HEK293 (cell line): Measurements from ENCODE around the gene BCAS3.

ENCODE experiments used
- CTCF ChIA-PET: fragments of 350-600 bp; formaldehyde crosslinking; extraction: SDS; loops from one replicate; lab custom pipeline; 2021; ENCODE audit warnings: antibody characterized with exemption; lab: Yijun Ruan, JAX
- POLR2A ChIA-PET: fragments of 300-600 bp; formaldehyde crosslinking; extraction: SDS; loops from one replicate; lab custom pipeline; 2020; ENCODE audit warnings: antibody characterized with exemption, inconsistent platforms; lab: Yijun Ruan, JAX
- H3K27ac ChIP-seq: fragments of 200-500 bp; sonication (Bioruptor generic); 2 replicates; pipeline ENCODE4 v1.5.1; 2014; ENCODE audit warnings: low read depth, low read length, control low read depth, inconsistent platforms; ENCODE audit errors: extremely low read depth
- H3K36me3 ChIP-seq, 2 experiments: fragments of 200-500 bp in 1 of 2; sonication (Bioruptor generic) in 1 of 2; 1 replicate in 1 of 2; 2 replicates in 1 of 2; pipeline ENCODE4 v1.5.1; 2014 to 2017; ENCODE audit warnings: inconsistent platforms in 2 of 2, low read length in 2 of 2; ENCODE audit not compliant: control insufficient read depth in 2 of 2, insufficient read depth in 1 of 2
- H3K4me1 ChIP-seq: fragments of 200-500 bp; sonication (Bioruptor generic); 2 replicates; pipeline ENCODE4 v1.5.1; 2014; ENCODE audit warnings: mild to moderate bottlenecking, low read length, inconsistent platforms; ENCODE audit not compliant: control insufficient read depth, insufficient read depth
- H3K4me3 ChIP-seq: 2 replicates; pipeline ENCODE4 v1.5.1; 2011; ENCODE audit warnings: low read depth, mild to moderate bottlenecking, control low read depth, low read length, moderate library complexity
- H3K9me3 ChIP-seq: fragments of 200-500 bp; sonication (Bioruptor generic); 2 replicates; pipeline ENCODE4 v1.5.1; 2014; ENCODE audit warnings: low read depth, low read length, inconsistent platforms; ENCODE audit not compliant: control insufficient read depth, insufficient read depth
- HOXA7 ChIP-seq: sonication (generic); formaldehyde crosslinking; IDR thresholded peaks from 2 replicates; pipeline ENCODE4 v1.8.1; 2022; ENCODE audit warnings: missing genetic modification reagents, borderline replicate concordance
- KLF7 ChIP-seq: fragments of 450-650 bp; formaldehyde crosslinking; IDR thresholded peaks from 2 replicates; pipeline ENCODE4 v1.5.1; 2016; ENCODE audit warnings: missing biosample characterization, missing genetic modification characterization, borderline replicate concordance
- MYNN ChIP-seq: fragments of 450-650 bp; formaldehyde crosslinking; IDR thresholded peaks from 2 replicates; pipeline ENCODE4 v1.5.1; 2016; ENCODE audit warnings: missing biosample characterization, missing genetic modification characterization, borderline replicate concordance
- RBAK ChIP-seq: fragments of 450-650 bp; formaldehyde crosslinking; IDR thresholded peaks from 2 replicates; pipeline ENCODE4 v1.5.1; 2016; ENCODE audit warnings: missing biosample characterization, missing genetic modification characterization
- SCRT2 ChIP-seq: fragments of 450-650 bp; formaldehyde crosslinking; IDR thresholded peaks from 2 replicates; pipeline ENCODE4 v1.5.1; 2016; ENCODE audit warnings: missing biosample characterization, missing genetic modification characterization
- SP3 ChIP-seq: fragments of 450-650 bp; formaldehyde crosslinking; IDR thresholded peaks from 2 replicates; pipeline ENCODE4 v1.5.1; 2016; ENCODE audit warnings: missing biosample characterization, missing genetic modification characterization
- SP7 ChIP-seq: fragments of 450-650 bp; formaldehyde crosslinking; IDR thresholded peaks from 2 replicates; pipeline ENCODE4 v1.5.1; 2016; ENCODE audit warnings: missing biosample characterization, missing genetic modification characterization
- YY2 ChIP-seq: fragments of 450-650 bp; formaldehyde crosslinking; IDR thresholded peaks from 2 replicates; pipeline ENCODE4 v1.5.1; 2016; ENCODE audit warnings: missing biosample characterization, missing genetic modification characterization
- ZNF184 ChIP-seq: fragments of 450-650 bp; IDR thresholded peaks from 2 replicates; pipeline ENCODE4 v1.5.1; 2018; ENCODE audit warnings: missing biosample characterization, mild to moderate bottlenecking, missing genetic modification characterization
- ZNF341 ChIP-seq: fragments of 450-650 bp; formaldehyde crosslinking; IDR thresholded peaks from 2 replicates; pipeline ENCODE4; 2016; ENCODE audit warnings: low read depth, missing biosample characterization, missing genetic modification characterization
- ZNF48 ChIP-seq: fragments of 450-650 bp; formaldehyde crosslinking; IDR thresholded peaks from 2 replicates; pipeline ENCODE4 v1.5.1; 2016; ENCODE audit warnings: missing biosample characterization, missing genetic modification characterization
- ZNF501 ChIP-seq: fragments of 450-650 bp; formaldehyde crosslinking; IDR thresholded peaks from 2 replicates; pipeline ENCODE4 v1.5.1; 2016; ENCODE audit warnings: missing biosample characterization, missing genetic modification characterization
- ZNF670 ChIP-seq: fragments of 450-650 bp; formaldehyde crosslinking; IDR thresholded peaks from 2 replicates; pipeline ENCODE4 v1.5.1; 2016; ENCODE audit warnings: missing biosample characterization, missing genetic modification characterization, low read depth
- ZNF76 ChIP-seq: fragments of 450-650 bp; formaldehyde crosslinking; IDR thresholded peaks from 2 replicates; pipeline ENCODE4; 2016; ENCODE audit warnings: low read depth, missing biosample characterization, missing genetic modification characterization, borderline replicate concordance
- ZNF785 ChIP-seq: fragments of 450-650 bp; formaldehyde crosslinking; IDR thresholded peaks from 2 replicates; pipeline ENCODE4 v1.5.1; 2016; ENCODE audit warnings: missing biosample characterization, missing genetic modification characterization
- ZXDB ChIP-seq: fragments of 450-650 bp; formaldehyde crosslinking; IDR thresholded peaks from 2 replicates; pipeline ENCODE4 v1.5.1; 2016; ENCODE audit warnings: missing biosample characterization, missing genetic modification characterization
- TF ChIP-seq, protein P1 (sequence below): fragments of 450-650 bp; formaldehyde crosslinking; IDR thresholded peaks from 2 replicates; pipeline ENCODE4 v1.5.1; 2016; ENCODE audit warnings: missing biosample characterization, missing genetic modification characterization, low read depth
- TF ChIP-seq, protein P2 (sequence below): fragments of 450-650 bp; formaldehyde crosslinking; IDR thresholded peaks from 2 replicates; pipeline ENCODE4 v1.5.1; 2017; ENCODE audit warnings: missing biosample characterization, missing genetic modification characterization
- TF ChIP-seq, protein P3 (sequence below): fragments of 450-650 bp; formaldehyde crosslinking; IDR thresholded peaks from 2 replicates; pipeline ENCODE4 v1.5.1; 2017; ENCODE audit warnings: missing biosample characterization, mild to moderate bottlenecking, missing genetic modification characterization, moderate library complexity
- TF ChIP-seq, protein P4 (sequence below): fragments of 450-650 bp; formaldehyde crosslinking; IDR thresholded peaks from 2 replicates; pipeline ENCODE4 v1.5.1; 2016; ENCODE audit warnings: missing biosample characterization, missing genetic modification characterization, low read depth
- TF ChIP-seq, protein P5 (sequence below): fragments of 450-650 bp; formaldehyde crosslinking; optimal IDR thresholded peaks from 2 replicates; pipeline ENCODE3; 2016; ENCODE audit warnings: missing biosample characterization, mild to moderate bottlenecking, missing genetic modification characterization
- TF ChIP-seq, protein P6 (sequence below): fragments of 450-650 bp; formaldehyde crosslinking; IDR thresholded peaks from 2 replicates; pipeline ENCODE4 v1.5.1; 2016; ENCODE audit warnings: missing biosample characterization, missing genetic modification characterization

BCAS3 gene

DNA sequence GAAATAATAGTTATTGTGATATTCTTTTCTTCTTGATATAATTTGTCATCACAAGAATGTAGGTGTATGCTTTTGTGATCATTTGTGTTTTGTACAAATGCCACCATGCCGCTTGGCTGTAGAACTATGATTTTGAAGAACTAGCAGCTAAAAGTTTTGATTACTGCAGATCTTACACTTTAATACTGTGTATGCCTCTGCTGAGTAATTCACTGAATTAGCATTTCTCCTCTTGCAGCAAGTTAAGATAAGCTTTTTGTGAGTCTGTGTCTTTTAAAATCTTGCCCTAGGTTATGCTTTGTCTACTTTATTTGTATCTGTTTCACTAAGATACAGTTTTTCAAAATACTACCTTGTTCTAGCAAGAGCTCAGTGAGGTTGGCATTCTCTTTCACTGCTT lies 395.5 kb downstream of the BCAS3 start:
- TF ChIP-seq SP3 (tag by site-specific recombination) = no peak
- TF ChIP-seq, protein P1, sequence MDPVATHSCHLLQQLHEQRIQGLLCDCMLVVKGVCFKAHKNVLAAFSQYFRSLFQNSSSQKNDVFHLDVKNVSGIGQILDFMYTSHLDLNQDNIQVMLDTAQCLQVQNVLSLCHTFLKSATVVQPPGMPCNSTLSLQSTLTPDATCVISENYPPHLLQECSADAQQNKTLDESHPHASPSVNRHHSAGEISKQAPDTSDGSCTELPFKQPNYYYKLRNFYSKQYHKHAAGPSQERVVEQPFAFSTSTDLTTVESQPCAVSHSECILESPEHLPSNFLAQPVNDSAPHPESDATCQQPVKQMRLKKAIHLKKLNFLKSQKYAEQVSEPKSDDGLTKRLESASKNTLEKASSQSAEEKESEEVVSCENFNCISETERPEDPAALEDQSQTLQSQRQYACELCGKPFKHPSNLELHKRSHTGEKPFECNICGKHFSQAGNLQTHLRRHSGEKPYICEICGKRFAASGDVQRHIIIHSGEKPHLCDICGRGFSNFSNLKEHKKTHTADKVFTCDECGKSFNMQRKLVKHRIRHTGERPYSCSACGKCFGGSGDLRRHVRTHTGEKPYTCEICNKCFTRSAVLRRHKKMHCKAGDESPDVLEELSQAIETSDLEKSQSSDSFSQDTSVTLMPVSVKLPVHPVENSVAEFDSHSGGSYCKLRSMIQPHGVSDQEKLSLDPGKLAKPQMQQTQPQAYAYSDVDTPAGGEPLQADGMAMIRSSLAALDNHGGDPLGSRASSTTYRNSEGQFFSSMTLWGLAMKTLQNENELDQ (tag by site-specific recombination) = no peak
- TF ChIP-seq ZNF501 = no peak
- TF ChIP-seq ZNF48 = no peak
- TF ChIP-seq HOXA7 (CRISPR knock-in tag) = no peak
- no peak for TF ChIP-seq ZNF184 (tag by site-specific recombination)
- TF ChIP-seq, protein P2, sequence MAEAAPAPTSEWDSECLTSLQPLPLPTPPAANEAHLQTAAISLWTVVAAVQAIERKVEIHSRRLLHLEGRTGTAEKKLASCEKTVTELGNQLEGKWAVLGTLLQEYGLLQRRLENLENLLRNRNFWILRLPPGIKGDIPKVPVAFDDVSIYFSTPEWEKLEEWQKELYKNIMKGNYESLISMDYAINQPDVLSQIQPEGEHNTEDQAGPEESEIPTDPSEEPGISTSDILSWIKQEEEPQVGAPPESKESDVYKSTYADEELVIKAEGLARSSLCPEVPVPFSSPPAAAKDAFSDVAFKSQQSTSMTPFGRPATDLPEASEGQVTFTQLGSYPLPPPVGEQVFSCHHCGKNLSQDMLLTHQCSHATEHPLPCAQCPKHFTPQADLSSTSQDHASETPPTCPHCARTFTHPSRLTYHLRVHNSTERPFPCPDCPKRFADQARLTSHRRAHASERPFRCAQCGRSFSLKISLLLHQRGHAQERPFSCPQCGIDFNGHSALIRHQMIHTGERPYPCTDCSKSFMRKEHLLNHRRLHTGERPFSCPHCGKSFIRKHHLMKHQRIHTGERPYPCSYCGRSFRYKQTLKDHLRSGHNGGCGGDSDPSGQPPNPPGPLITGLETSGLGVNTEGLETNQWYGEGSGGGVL (tag by site-specific recombination) = no peak
- no peak for TF ChIP-seq ZNF785
- TF ChIP-seq ZNF341 (tag by site-specific recombination) = no peak
- no peak for TF ChIP-seq ZXDB (tag by site-specific recombination)
- no peak for TF ChIP-seq SCRT2 (tag by site-specific recombination)
- TF ChIP-seq YY2 = no peak
- TF ChIP-seq KLF7 (tag by site-specific recombination) = no peak
- TF ChIP-seq RBAK (tag by site-specific recombination) = no peak
- no peak for TF ChIP-seq ZNF670 (tag by site-specific recombination)
- TF ChIP-seq, protein P3, sequence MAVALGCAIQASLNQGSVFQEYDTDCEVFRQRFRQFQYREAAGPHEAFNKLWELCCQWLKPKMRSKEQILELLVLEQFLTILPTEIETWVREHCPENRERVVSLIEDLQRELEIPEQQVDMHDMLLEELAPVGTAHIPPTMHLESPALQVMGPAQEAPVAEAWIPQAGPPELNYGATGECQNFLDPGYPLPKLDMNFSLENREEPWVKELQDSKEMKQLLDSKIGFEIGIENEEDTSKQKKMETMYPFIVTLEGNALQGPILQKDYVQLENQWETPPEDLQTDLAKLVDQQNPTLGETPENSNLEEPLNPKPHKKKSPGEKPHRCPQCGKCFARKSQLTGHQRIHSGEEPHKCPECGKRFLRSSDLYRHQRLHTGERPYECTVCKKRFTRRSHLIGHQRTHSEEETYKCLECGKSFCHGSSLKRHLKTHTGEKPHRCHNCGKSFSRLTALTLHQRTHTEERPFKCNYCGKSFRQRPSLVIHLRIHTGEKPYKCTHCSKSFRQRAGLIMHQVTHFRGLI (tag by site-specific recombination) = no peak
- Histone ChIP-seq H3K9me3 (no peaks in the 10 kb centered on the region), H3K27ac (no peak overlapping the region), H3K36me3 (peaks cover 0 to 4% of the 10 kb centered on the region in 2 experiments; a peak in 1 of 3 replicates), H3K4me1 (peaks cover 3% of the 10 kb centered on the region), H3K4me3 (no peak overlapping the region)
- ChIA-PET POLR2A (no interaction called here), CTCF (interaction anchor here (0.6 to 1.0 kb wide), 5 partner anchors 9 to 339 kb away, joined by 3 to 4 read pairs (median 3); no protein-coding TSS in a partner anchor)

DNA sequence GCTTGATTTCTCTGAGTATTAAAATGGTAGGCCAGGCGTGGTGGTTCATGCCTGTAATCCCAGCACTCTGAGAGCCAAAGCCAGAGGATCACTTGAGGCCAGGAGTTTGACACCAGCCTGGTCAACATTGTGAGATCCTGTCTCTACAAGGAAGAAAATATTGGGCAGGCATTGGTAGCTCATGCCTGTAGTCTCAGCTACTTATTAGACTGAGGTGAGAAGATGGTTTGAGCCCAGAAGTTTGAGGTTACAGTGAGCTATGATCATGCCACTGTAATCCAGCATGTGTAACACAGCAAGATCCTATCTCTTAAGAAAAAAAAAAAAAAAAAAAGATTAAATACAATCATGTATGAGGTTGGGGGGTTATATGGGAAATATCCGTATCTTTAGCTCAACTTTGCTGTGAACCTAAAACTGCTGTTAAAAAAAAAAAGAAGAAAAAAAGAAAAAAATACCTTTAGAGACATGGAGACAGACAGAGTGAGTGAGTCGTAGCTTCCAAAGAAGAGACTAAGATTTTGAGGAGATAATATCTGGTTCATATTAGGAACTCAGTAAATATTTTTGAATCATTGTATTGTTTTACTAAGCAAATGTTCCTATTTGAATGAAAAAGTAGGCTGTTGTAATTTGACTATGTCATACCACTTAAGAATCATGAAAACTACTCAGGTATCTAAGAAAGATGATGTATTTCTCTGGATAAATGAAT lies 396.3 kb downstream of the BCAS3 start:
- TF ChIP-seq ZNF76 (tag by site-specific recombination) (no peak), MYNN (tag by site-specific recombination) (no peak), SP7 (tag by site-specific recombination) (no peak), ZNF670 (tag by site-specific recombination) (no peak)
- TF ChIP-seq, protein P4, sequence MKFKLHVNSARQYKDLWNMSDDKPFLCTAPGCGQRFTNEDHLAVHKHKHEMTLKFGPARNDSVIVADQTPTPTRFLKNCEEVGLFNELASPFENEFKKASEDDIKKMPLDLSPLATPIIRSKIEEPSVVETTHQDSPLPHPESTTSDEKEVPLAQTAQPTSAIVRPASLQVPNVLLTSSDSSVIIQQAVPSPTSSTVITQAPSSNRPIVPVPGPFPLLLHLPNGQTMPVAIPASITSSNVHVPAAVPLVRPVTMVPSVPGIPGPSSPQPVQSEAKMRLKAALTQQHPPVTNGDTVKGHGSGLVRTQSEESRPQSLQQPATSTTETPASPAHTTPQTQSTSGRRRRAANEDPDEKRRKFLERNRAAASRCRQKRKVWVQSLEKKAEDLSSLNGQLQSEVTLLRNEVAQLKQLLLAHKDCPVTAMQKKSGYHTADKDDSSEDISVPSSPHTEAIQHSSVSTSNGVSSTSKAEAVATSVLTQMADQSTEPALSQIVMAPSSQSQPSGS (tag by site-specific recombination) = no peak
- TF ChIP-seq, protein P5, sequence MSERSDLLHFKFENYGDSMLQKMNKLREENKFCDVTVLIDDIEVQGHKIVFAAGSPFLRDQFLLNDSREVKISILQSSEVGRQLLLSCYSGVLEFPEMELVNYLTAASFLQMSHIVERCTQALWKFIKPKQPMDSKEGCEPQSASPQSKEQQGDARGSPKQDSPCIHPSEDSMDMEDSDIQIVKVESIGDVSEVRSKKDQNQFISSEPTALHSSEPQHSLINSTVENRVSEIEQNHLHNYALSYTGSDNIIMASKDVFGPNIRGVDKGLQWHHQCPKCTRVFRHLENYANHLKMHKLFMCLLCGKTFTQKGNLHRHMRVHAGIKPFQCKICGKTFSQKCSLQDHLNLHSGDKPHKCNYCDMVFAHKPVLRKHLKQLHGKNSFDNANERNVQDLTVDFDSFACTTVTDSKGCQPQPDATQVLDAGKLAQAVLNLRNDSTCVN (tag by site-specific recombination) = no peak
- TF ChIP-seq, protein P6, sequence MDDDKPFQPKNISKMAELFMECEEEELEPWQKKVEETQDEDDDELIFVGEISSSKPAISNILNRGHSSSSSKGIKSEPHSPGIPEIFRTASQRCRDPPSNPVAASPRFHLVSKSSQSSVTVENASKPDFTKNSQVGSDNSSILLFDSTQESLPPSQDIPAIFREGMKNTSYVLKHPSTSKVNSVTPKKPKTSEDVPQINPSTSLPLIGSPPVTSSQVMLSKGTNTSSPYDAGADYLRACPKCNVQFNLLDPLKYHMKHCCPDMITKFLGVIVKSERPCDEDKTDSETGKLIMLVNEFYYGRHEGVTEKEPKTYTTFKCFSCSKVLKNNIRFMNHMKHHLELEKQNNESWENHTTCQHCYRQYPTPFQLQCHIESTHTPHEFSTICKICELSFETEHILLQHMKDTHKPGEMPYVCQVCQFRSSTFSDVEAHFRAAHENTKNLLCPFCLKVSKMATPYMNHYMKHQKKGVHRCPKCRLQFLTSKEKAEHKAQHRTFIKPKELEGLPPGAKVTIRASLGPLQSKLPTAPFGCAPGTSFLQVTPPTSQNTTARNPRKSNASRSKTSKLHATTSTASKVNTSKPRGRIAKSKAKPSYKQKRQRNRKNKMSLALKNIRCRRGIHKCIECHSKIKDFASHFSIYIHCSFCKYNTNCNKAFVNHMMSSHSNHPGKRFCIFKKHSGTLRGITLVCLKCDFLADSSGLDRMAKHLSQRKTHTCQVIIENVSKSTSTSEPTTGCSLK (tag by site-specific recombination) = no peak
- ChIA-PET CTCF (interaction anchor here (0.6 to 1.0 kb wide), 2 partner anchors 8 to 16 kb away, joined by 3 to 4 read pairs; no protein-coding TSS in a partner anchor), POLR2A (no interaction called here)
- no peak overlapping the region for H3K4me3 ChIP-seq
- no peak overlapping the region for H3K27ac ChIP-seq
- H3K9me3 ChIP-seq = no peaks in the 10 kb centered on the region
- peaks cover 3% of the 10 kb centered on the region for H3K4me1 ChIP-seq
- H3K36me3 ChIP-seq = peaks cover 0 to 4% of the 10 kb centered on the region in 2 experiments; a peak in 1 of 3 replicates
